ENCODE results near the gene AMOT.

AMOT gene

GRCh38 chrX:112760697-112761096 lies 79.9 kb downstream of the AMOT start:
- Histone ChIP-seq H3K79me2 (ENCODE audit: insufficient read depth, low read length) (no peaks in the 10 kb centered on the region), H3K9me2 (replicated peaks; ENCODE audit: low read depth, low read length) (no peaks in the 10 kb centered on the region), H3K27me3 (ENCODE audit: insufficient read depth, low read length, poor library complexity, severe bottlenecking) (no peaks in the 10 kb centered on the region), H3K4me3 (ENCODE audit: low read length, poor library complexity, severe bottlenecking) (no peak overlapping the region), H3F3A (ENCODE audit: low read depth) (no peaks in the 10 kb centered on the region), H3K4me1 (ENCODE audit: insufficient read depth, low read length, poor library complexity, severe bottlenecking) (peaks cover 2% of the 10 kb centered on the region), H3K9me3 (ENCODE audit: insufficient read depth, low read depth, low read length) (no peaks in the 10 kb centered on the region), H2AFZ (ENCODE audit: low read length) (no peak overlapping the region), H3K9ac (ENCODE audit: low read depth, low read length, poor library complexity, severe bottlenecking) (no peak overlapping the region), H3K36me3 (ENCODE audit: insufficient read depth, low read length) (no peaks in the 10 kb centered on the region), H3K4me2 (ENCODE audit: low read depth, low read length, poor library complexity, severe bottlenecking) (no peak overlapping the region), H4K20me1 (ENCODE audit: insufficient read depth, low read length, poor library complexity, severe bottlenecking) (no peaks in the 10 kb centered on the region)
- TF ChIP-seq CTCF (conservative IDR thresholded peaks at IDR 0.05; ENCODE audit: low read length) (peak; percentile 35), EZH2phosphoT487 (IDR thresholded peaks at IDR 0.05; ENCODE audit: borderline replicate concordance) (no peak)

DNA sequence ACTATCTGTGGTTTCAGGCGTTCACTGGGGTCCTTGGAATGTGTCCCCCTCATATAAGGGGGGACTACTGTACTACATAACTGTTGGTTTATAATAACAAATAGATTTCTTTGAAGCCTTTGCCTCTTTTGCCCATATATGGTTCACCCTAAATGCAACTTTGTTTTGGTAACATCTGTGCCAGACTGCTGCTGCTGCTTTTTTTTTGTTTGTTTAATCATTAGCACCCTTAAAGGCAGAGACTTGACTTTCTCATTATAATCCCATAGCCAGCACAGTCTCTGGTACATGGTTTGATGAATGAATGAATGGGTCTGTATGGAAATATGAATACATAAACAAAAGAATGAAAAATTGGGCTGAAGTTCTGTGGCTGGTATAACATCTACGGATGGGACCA lies 80.7 kb downstream of the AMOT start:
- Histone ChIP-seq H2AFZ (ENCODE audit: low read length) (no peak overlapping the region), H3K79me2 (ENCODE audit: insufficient read depth, low read length) (no peaks in the 10 kb centered on the region), H3K9me2 (replicated peaks; ENCODE audit: low read depth, low read length) (no peaks in the 10 kb centered on the region), H3K27me3 (ENCODE audit: insufficient read depth, low read length, poor library complexity, severe bottlenecking) (no peaks in the 10 kb centered on the region), H3K36me3 (ENCODE audit: insufficient read depth, low read length) (no peaks in the 10 kb centered on the region), H3F3A (ENCODE audit: low read depth) (no peaks in the 10 kb centered on the region), H3K4me1 (ENCODE audit: insufficient read depth, low read length, poor library complexity, severe bottlenecking) (peaks cover 2% of the 10 kb centered on the region), H3K4me2 (ENCODE audit: low read depth, low read length, poor library complexity, severe bottlenecking) (no peak overlapping the region), H3K9me3 (ENCODE audit: insufficient read depth, low read depth, low read length) (no peaks in the 10 kb centered on the region), H3K4me3 (ENCODE audit: low read length, poor library complexity, severe bottlenecking) (no peak overlapping the region), H3K9ac (ENCODE audit: low read depth, low read length, poor library complexity, severe bottlenecking) (no peak overlapping the region), H4K20me1 (ENCODE audit: insufficient read depth, low read length, poor library complexity, severe bottlenecking) (no peaks in the 10 kb centered on the region)
- TF ChIP-seq EZH2phosphoT487 (IDR thresholded peaks at IDR 0.05; ENCODE audit: borderline replicate concordance) (no peak), CTCF (conservative IDR thresholded peaks at IDR 0.05; ENCODE audit: low read length) (no peak)

GRCh38 chrX:112759512-112759911 lies 81.1 kb downstream of the AMOT start:
- no peaks in the 10 kb centered on the region for H3K36me3 ChIP-seq (ENCODE audit: insufficient read depth, low read length)
- H3K9me3 ChIP-seq (ENCODE audit: insufficient read depth, low read depth, low read length), result no peaks in the 10 kb centered on the region
- H3F3A ChIP-seq (ENCODE audit: low read depth), result no peaks in the 10 kb centered on the region
- H3K79me2 ChIP-seq (ENCODE audit: insufficient read depth, low read length), result no peaks in the 10 kb centered on the region
- H4K20me1 ChIP-seq (ENCODE audit: insufficient read depth, low read length, poor library complexity, severe bottlenecking), result no peaks in the 10 kb centered on the region
- H3K4me1 ChIP-seq (ENCODE audit: insufficient read depth, low read length, poor library complexity, severe bottlenecking), result peaks cover 2% of the 10 kb centered on the region
- H3K27me3 ChIP-seq (ENCODE audit: insufficient read depth, low read length, poor library complexity, severe bottlenecking), result no peaks in the 10 kb centered on the region
- H3K9me2 ChIP-seq (replicated peaks; ENCODE audit: low read depth, low read length), result no peaks in the 10 kb centered on the region
- no peak overlapping the region for H3K4me3 ChIP-seq (ENCODE audit: low read length, poor library complexity, severe bottlenecking)
- no peak for TF ChIP-seq EZH2phosphoT487 (IDR thresholded peaks at IDR 0.05; ENCODE audit: borderline replicate concordance)
- no peak for TF ChIP-seq CTCF (conservative IDR thresholded peaks at IDR 0.05; ENCODE audit: low read length)
- H2AFZ ChIP-seq (ENCODE audit: low read length), result no peak overlapping the region
- H3K4me2 ChIP-seq (ENCODE audit: low read depth, low read length, poor library complexity, severe bottlenecking), result no peak overlapping the region
- no peak overlapping the region for H3K9ac ChIP-seq (ENCODE audit: low read depth, low read length, poor library complexity, severe bottlenecking)

All from Loucy (cell line).